SIG-M5 treated with dmso at 0.1 percent for 504 hours (cell line): ENCODE measurements around the gene SH3TC2.

ENCODE experiments used
- DNase-seq: peaks from one replicate; lab custom pipeline; 2025; ENCODE audit not compliant: unreplicated experiment; lab: John Stamatoyannopoulos, UW

SH3TC2 gene

GRCh38 chr5:149061341-149061740 lies 1.5 kb downstream of the SH3TC2 start:
- DNase-seq = no peak

GRCh38 chr5:149060325-149060724 lies 2.5 kb downstream of the SH3TC2 start:
- no peak for DNase-seq

- no peak for DNase-seq
Measured at GRCh38 chr5:149056616-149057165, 6.2 kb downstream of the SH3TC2 start.

DNA sequence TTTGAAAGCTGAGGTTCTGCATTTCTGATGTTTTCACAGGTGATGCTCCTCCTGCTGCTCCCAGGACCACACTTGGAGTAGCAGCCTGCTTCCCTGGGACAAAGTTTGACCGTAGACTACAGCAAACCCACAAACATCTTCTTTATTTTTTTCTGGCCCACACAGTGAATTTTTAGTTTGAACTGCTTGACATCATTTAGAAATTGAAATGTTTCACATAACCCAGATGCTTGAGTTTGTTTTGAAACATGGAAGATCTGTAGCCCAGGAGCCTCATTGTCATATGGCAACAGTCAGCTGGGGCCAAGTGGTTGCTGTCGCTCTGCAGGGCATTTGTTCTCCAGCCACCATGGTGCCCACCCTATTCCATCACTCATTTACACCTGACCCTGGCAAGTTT lies 8.4 kb downstream of the SH3TC2 start:
- no peak for DNase-seq

GRCh38 chr5:149053072-149053695 lies 9.7 kb downstream of the SH3TC2 start:
- no peak for DNase-seq

GRCh38 chr5:149049371-149049781 lies 13.5 kb downstream of the SH3TC2 start:
- DNase-seq = no peak

DNA sequence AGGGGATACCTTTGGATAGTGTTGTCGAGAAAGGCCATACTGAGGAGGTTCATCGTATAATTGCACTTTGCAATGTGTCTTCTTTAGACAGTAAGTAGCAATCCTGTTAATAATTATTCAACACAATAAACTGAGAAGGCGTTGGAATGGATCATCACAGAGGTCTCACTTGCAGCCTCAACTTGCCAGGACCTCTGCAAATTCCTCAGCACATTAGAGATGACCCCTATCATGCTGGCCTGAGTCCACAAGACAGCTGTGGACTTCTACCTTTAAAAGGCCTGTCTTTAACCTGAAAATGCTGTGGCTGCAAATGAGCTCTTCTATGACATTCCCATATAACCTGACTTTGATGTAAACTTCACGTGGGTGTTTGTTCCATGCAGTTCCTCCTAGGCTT lies 14.1 kb downstream of the SH3TC2 start:
- DNase-seq = no peak

- DNase-seq = no peak
Measured at GRCh38 chr5:149047462-149047861, 15.4 kb downstream of the SH3TC2 start.

DNA sequence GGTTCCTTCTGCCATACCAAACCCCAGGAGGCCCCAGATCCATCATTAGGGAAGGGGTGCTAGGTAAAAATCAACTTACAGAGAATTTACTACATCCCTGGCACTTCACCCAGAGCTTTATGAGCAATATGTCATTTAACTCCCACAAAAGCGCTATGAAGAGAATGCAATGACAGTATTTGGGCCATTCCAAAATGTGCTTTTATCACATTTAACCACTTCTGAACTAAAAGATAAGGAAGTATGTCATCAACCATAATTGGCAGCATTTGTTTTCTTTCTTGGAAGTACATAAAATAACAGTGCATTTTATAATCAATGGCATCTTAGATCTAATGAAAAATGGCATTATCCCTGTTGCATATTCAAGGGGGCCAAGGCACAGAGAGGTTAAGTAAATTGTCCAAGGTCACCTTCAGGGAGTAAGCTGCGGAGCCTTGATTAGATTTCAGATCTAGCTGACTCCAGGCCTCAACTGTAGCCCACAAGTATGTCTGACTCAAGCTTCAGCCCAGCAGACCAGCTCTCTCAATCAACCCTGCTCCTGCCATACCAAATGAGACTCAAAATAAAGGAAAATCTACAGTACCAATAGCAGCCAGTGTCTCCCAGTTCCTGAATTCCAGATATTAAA lies 16.5 kb downstream of the SH3TC2 start:
- no peak for DNase-seq

DNA sequence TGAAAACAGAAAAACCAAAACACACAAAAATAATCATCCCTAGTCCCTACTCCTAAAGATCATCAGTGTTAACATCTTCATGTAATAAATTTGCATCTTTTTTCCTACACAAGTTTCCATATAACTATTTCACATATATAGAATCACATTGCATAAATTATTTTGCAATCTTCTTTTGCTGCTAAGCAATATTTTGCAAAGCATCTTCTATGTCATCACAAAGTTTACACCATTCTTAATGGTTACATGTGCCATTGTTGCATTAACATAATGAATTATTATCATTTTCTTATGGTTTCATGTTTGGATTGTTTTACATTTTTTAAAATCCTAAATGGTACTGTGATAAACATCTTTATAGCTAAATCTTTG lies 17.8 kb downstream of the SH3TC2 start:
- no peak for DNase-seq

- no peak for DNase-seq
Measured at GRCh38 chr5:149044453-149045088, 18.3 kb downstream of the SH3TC2 start.

DNA sequence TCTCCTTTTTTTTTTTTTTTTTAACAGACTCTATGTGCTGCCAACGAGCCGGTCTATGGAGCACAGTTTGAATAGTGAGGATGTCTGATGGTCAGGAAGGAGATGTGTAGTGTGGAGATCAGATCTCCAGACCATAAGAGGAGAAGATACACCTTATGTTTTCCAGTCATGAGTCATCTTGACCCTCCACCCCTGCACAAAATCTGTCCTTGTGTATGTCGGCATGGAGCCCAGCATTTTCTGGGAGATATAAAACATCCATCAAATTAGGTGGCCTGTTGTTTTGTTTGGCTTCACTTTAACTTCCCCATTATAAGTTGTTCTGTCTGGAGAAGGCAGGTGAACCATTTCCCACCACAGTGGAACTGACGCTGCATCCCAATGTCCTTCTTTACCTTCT lies 19.2 kb downstream of the SH3TC2 start:
- DNase-seq = no peak

DNA sequence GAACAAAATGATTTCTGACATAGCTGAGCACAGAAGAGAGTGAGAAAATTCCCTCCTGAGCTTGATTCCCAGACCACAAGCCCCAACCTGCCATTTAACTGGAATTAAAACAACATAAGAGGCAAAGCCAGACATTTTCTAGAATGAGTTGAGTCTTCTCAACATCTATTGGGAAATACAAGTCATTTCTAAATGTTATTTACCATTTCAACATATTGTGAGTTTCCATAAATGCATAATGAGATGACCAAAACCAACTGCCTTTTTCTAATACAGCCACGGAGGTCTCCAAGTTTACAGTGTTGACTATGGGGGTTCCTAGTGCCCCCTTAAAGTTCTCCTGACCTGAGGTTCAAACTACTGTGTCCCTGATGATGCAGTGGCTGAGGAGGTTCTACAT lies 20.0 kb downstream of the SH3TC2 start:
- no peak for DNase-seq

- no peak for DNase-seq
Measured at GRCh38 chr5:149041242-149041641, 21.6 kb downstream of the SH3TC2 start.

DNA sequence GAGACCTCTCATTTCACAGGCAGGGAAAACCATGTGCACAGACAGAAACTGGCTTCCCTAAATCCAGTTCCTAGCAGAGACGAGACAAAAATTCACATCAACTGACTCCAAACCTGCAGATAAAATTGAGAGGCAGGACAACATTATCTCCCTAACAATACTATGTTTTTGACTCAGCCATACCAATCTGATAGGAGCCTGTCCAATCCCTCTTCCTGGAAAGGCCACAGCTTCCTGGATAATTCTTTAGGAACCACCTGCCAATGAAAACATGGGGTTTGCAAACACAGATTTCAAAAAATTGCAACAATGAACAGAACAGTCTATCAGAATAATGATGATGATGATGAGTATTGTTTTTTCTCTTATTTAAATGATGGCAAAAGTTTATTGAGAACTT lies 22.4 kb downstream of the SH3TC2 start:
- no peak for DNase-seq

DNA sequence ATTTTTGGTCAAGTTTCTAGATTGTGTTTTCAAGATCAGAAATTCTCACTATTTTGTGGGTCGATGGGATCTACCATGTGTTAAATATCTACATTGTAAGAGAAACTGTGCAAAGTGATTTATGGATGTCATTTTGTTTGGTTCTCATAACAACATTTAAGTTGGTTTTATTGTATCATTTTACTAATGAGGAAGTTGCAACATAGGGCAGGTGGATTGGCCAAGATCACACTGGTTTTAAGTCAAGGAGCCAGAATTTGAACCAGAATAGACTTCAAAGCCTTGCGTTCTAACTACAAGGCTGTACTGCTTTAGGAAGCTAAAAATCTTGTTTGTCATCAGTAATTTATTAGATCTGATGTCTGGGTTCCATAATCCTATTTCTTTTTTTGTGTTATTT lies 23.4 kb downstream of the SH3TC2 start:
- DNase-seq = peak; percentile 65

DNA sequence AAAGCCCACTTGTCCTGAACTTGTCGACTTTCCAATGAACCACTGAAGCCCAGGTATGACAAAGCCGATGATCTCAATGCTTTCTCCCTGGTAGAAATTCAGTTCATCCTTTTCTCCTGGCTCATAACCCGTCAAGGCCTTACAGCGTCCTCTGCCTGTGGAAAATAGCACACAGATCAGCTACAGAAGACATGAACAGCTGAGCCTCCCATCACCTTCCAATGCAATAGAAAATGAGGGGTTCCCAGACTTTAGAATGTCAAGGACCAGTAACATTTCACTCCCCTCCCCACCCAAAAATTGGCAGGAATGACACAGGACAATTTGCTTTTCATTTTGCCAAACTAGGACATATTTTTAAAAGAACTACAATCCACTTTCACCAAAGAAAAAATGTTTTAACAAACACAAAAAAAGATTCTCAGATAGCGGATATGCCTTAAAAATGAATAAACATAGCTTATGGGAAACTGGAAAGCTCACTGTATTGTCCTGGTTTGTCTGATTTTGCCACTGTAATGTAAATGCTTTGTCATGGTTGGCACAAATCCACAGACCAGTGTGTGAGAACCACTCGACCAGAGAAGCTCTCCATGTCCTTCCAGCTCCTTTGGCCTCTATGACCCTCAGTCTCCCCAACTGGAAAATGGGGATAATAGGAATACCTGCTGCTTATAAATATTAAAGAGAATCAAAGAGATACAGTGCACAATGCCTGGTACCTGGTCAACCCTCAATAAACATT lies 24.4 kb downstream of the SH3TC2 start:
- no peak for DNase-seq

GRCh38 chr5:149037817-149038216 lies 25.0 kb downstream of the SH3TC2 start:
- peak; percentile 92 for DNase-seq

DNA sequence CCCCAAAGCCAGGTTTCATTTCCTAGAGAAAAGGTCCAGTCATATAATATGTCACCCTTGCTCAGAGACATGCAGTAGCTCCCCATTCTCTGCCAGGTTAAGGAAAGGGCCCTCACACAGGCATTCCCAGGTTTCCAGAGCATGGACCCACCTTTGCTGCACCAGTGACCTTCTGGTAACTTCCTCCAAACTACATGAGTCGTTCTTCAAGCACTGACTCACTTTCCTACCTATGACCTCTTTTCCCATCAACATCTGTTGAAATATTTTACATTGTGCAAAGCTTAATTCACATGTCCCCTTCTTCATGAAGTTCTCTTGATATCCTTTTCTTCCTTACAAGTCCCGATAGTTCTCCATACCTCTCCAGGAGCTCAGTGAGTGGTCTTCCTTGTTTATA lies 25.9 kb downstream of the SH3TC2 start:
- DNase-seq = peak; percentile 9

GRCh38 chr5:149036168-149036567 lies 26.7 kb downstream of the SH3TC2 start:
- DNase-seq = no peak

- peak; percentile 86 for DNase-seq
Measured at GRCh38 chr5:149035372-149035790, 27.5 kb downstream of the SH3TC2 start.
